ENCODE measurements around the gene KRT6A.

- no peak for TF ChIP-seq CTCF (IDR thresholded peaks at IDR 0.05)
- TF ChIP-seq POLR2A (IDR thresholded peaks at IDR 0.05), result no peak
Observed at GRCh38 chr12:52454411-52455201, 38.5 kb downstream of the KRT6A start.
